NB4 (cell line): ENCODE results near the gene PCLO.

ENCODE experiments used
- DNase-seq: peaks from one replicate; pipeline ENCODE4 v3.0.0; 2010; ENCODE audit warnings: low read depth
- H3K4me3 ChIP-seq: one replicate; pipeline ENCODE4 v1.5.1; 2011; ENCODE audit warnings: mild to moderate bottlenecking, low read depth, low read length, moderate library complexity
- CTCF ChIP-seq: IDR thresholded peaks from one replicate; pipeline ENCODE4 v1.5.1; 2012; ENCODE audit warnings: low read depth, low read length
- MAX ChIP-seq: IDR thresholded peaks from 2 replicates; pipeline ENCODE4 v1.6.1; 2011; ENCODE audit warnings: low read depth, low read length
- MYC ChIP-seq: IDR thresholded peaks from 2 replicates; pipeline ENCODE4 v1.6.1; 2011; ENCODE audit warnings: low read depth, low read length
- POLR2A ChIP-seq: IDR thresholded peaks from 2 replicates; pipeline ENCODE4 v1.6.1; 2011; ENCODE audit warnings: mild to moderate bottlenecking; ENCODE audit not compliant: insufficient read length; ENCODE audit errors: extremely low read depth

The PCLO gene

GRCh38 chr7:83060218-83060617, 102.5 kb downstream of the PCLO start:
- TF ChIP-seq MAX: no peak
- TF ChIP-seq CTCF: no peak
- TF ChIP-seq MYC: no peak
- no peak for TF ChIP-seq POLR2A
- DNase-seq: no peak
- no peak overlapping the region for H3K4me3 ChIP-seq

GRCh38 chr7:83058667-83059066, 104.0 kb downstream of the PCLO start:
- no peak overlapping the region for H3K4me3 ChIP-seq
- DNase-seq: no peak
- TF ChIP-seq CTCF (no peak), POLR2A (no peak), MAX (no peak), MYC (no peak)

- TF ChIP-seq MAX: no peak
- no peak for TF ChIP-seq CTCF
- no peak for TF ChIP-seq POLR2A
- no peak for TF ChIP-seq MYC
- no peak for DNase-seq
- H3K4me3 ChIP-seq: no peak overlapping the region
Observed at GRCh38 chr7:83055197-83055596, 107.5 kb downstream of the PCLO start.

- TF ChIP-seq MAX (no peak), CTCF (no peak), POLR2A (no peak), MYC (no peak)
- H3K4me3 ChIP-seq: no peak overlapping the region
- DNase-seq: no peak
Observed at GRCh38 chr7:83054472-83054871, 108.2 kb downstream of the PCLO start.

- no peak overlapping the region for H3K4me3 ChIP-seq
- no peak for TF ChIP-seq CTCF
- no peak for TF ChIP-seq POLR2A
- TF ChIP-seq MYC: no peak
- TF ChIP-seq MAX: no peak
- no peak for DNase-seq
Observed at GRCh38 chr7:83053965-83054364, 108.7 kb downstream of the PCLO start.

GRCh38 chr7:83040484-83040883, 122.2 kb downstream of the PCLO start:
- DNase-seq: peak; percentile 56
- TF ChIP-seq MAX: no peak
- no peak for TF ChIP-seq POLR2A
- no peak for TF ChIP-seq CTCF
- TF ChIP-seq MYC: no peak

More at GRCh38 chr7:83040484-83040883, 122.2 kb downstream of the PCLO start:
- H3K4me3 ChIP-seq: no peak overlapping the region
